ENCODE data around the gene UBE2D4.
"Not testable (repeated sequence)": the region's sequence is repeated elsewhere in the genome, so short reads cannot be mapped to it uniquely, and the experiment has no call there.

UBE2D4 gene

GRCh38 chr7:43914795-43915194 lies 11.4 kb upstream of the UBE2D4 start:
- DNase-seq (ENCODE audit: low read depth), result no peak

GRCh38 chr7:43915907-43916306 lies 10.3 kb upstream of the UBE2D4 start:
- no peak for DNase-seq (ENCODE audit: low read depth)

- DNase-seq (ENCODE audit: low read depth), result no peak
Observed at GRCh38 chr7:43921423-43921822, 4.8 kb upstream of the UBE2D4 start.

DNA sequence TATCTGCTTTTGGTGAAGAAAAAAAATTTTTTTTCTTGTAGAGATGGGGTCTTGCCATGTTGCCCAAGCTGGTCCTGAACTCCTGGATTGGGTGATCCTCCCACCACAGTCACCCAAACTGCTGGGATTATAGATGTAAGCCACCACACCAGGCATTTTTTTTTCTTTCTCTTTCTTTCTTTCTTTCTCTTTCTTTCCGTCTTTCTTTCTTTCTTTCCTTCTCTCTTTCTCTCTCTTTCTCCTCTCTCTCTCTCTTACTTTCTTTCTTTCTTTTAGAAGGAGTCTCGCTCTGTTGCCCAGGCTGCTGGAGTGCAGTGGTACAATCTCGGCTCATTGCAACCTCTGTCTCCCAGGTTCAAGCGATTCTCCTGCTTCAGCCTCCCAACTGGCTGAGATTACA lies 3.5 kb upstream of the UBE2D4 start:
- DNase-seq (ENCODE audit: low read depth), result no peak

DNA sequence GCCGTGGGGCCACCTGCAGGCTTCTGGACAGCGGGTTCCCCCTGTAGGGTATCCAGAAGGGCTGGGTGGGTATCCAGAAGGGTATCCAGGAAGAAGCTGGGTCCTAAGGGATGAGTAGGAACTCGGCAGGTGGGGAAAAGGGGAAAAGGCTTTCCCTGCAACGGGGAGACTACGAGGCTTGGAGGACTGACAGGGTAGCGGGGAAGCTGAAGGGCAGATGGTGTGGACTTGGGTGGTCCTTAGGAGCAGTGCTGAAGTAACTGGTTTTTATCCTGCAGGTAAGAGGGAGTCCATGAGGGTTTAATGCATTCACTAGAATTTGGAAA lies 525 bp downstream of the UBE2D4 start:
- no peak for DNase-seq (ENCODE audit: low read depth)

GRCh38 chr7:43927810-43928209 lies 1.6 kb downstream of the UBE2D4 start:
- DNase-seq (ENCODE audit: low read depth), result no peak

- no peak for DNase-seq (ENCODE audit: low read depth)
Observed at GRCh38 chr7:43929529-43930457, 3.6 kb downstream of the UBE2D4 start.

DNA sequence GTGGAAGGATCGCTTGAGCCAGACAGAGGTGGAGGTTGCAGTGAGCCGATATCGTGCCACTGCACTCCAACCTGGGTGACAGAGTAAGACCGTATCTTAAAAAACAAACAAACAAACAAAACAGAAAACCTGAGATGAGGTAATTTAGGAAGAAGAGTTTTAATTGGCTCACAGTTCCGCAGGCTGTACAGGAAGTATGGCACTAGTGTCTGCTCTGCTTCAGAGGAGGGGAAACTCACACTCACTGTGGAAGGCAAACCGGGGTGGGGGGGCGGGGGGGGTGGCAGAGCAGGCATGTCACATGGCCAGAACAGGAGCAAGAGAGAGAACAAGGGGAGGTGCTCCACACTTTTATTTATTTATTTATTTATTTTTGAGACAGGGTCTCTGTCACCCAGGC lies 5.1 kb downstream of the UBE2D4 start:
- DNase-seq (ENCODE audit: low read depth), result no peak

DNA sequence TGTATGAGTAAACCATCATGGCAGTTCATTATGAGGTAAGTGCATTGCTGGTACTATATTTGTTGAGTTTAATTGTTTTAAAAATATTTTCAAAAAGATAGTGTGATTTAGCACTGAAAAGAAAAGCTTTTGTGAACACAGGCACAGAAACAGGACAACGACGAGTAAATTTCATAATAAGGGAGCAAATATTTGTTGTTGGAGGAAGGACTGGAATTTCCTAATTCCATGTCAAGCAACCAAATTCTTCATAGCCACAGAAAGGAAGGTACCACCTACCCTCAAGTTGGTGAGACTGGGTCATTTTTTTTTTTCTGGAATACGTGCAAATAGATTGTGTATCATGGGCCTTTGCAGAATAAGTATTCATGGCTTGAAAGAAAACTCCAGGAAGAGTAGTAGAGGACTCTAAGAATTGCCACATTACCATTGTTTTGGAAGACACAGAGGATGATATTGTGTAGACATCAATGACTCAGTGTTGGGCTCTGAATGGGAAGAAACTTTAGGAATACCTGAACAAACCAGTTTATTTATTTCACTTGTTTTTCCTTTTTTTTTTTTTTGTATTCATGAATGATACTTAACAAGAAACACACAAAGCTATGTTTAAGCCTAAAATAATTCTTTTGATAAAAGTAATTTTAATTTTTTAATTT lies 7.8 kb downstream of the UBE2D4 start:
- no peak for DNase-seq (ENCODE audit: low read depth)

- no peak for DNase-seq (ENCODE audit: low read depth)
Observed at GRCh38 chr7:43937444-43937843, 11.2 kb downstream of the UBE2D4 start.

- DNase-seq (ENCODE audit: low read depth), result no peak
Observed at GRCh38 chr7:43938892-43939482, 12.8 kb downstream of the UBE2D4 start.

GRCh38 chr7:43942250-43942649 lies 16.0 kb downstream of the UBE2D4 start:
- DNase-seq (ENCODE audit: low read depth), result no peak

GRCh38 chr7:43942997-43943396 lies 16.8 kb downstream of the UBE2D4 start:
- DNase-seq (ENCODE audit: low read depth), result no peak

- DNase-seq (ENCODE audit: low read depth), result no peak
Observed at GRCh38 chr7:43943417-43944187, 17.4 kb downstream of the UBE2D4 start.

GRCh38 chr7:43944286-43944685 lies 18.1 kb downstream of the UBE2D4 start:
- no peak for DNase-seq (ENCODE audit: low read depth)

- no peak for DNase-seq (ENCODE audit: low read depth)
Observed at GRCh38 chr7:43952028-43952427, 25.8 kb downstream of the UBE2D4 start.

GRCh38 chr7:43953071-43953470 lies 26.8 kb downstream of the UBE2D4 start:
- DNase-seq (ENCODE audit: low read depth), result no peak

- no peak for DNase-seq (ENCODE audit: low read depth)
Observed at GRCh38 chr7:43954524-43955228, 28.4 kb downstream of the UBE2D4 start.

DNA sequence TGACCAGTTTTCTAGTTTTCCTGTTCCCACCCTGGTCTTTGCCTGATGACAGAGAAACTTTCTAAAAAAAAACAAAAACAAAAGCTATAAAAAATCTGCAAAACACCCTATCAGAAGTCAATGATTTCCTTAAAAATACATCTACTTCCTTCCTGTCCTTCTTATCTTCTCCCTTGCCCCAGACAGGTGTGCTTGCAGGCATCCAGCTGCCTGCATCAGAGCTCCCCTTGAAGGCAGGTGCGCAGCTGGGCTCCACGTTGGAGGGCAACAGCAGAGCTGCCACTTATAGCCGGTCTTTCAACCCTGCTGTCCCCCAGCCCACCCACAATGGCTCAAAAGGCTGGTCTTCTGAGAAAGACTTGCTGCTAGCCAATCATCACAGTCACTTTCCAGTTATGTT lies 29.8 kb downstream of the UBE2D4 start:
- no peak for DNase-seq (ENCODE audit: low read depth)

DNA sequence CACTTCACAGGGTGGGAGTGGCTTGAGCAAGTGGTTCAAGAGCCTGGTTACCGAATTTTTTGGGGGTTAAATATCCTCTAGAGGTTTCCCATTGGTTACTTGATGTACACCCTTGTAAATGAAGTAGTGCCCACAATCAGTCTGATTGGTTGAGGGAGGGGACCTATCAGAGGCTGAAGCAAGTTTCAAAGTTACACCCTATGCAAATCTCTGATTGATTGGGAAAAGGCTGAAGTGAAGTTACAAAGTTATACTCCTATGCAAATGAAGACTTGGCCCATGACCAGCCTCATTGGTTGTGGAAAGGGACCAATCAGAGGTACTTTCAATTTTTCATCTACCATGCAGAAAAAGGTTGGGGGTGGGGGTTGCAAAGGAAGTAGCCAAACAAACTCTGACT lies 34.7 kb downstream of the UBE2D4 start:
- no peak for DNase-seq (ENCODE audit: low read depth)

- DNase-seq (ENCODE audit: low read depth), result not testable (repeated sequence)
Observed at GRCh38 chr7:43966392-43966791, 40.2 kb downstream of the UBE2D4 start.
